DND-41 (cell line): Measurements from ENCODE around the gene LIMS2.

ENCODE experiments used
- ATAC-seq: fragments of 200-7000 bp; cut with Tn5 transposase; 3 replicates; pipeline ENCODE4 v1.9.1; 2021; ENCODE audit warnings: low read depth; ENCODE audit not compliant: insufficient read depth
- DNase-seq: peaks from one replicate; pipeline ENCODE4 v3.0.0-alpha.2; 2020
- H2AFZ ChIP-seq: 2 replicates; pipeline ENCODE4 v1.6.0; 2012; ENCODE audit warnings: low read depth, low read length
- H3K27ac ChIP-seq: 2 replicates; pipeline ENCODE4 v1.5.1; 2012; ENCODE audit warnings: low read length, inconsistent platforms
- H3K27me3 ChIP-seq: fragments of 200-600 bp; sonication (generic); 2 replicates; pipeline ENCODE4 v1.6.0; 2012; ENCODE audit warnings: low read length, mild to moderate bottlenecking, inconsistent platforms; ENCODE audit not compliant: insufficient read depth, poor library complexity
- H3K36me3 ChIP-seq: 2 replicates; pipeline ENCODE4 v1.5.1; 2012; ENCODE audit warnings: low read length, inconsistent platforms; ENCODE audit not compliant: insufficient read depth
- H3K4me1 ChIP-seq: 2 replicates; pipeline ENCODE4 v1.5.1; 2012; ENCODE audit warnings: mild to moderate bottlenecking, low read length; ENCODE audit not compliant: insufficient read depth
- H3K4me2 ChIP-seq: 2 replicates; pipeline ENCODE4 v1.6.0; 2012; ENCODE audit warnings: mild to moderate bottlenecking, moderate library complexity, low read length, inconsistent platforms; ENCODE audit not compliant: insufficient read depth
- H3K4me3 ChIP-seq, 2 experiments: fragments of 200-600 bp in 1 of 2; shearing (Covaris generic) in 1 of 2; 2 replicates each; pipeline ENCODE4 v1.5.1; 2012 to 2016; ENCODE audit warnings: inconsistent platforms in 2 of 2, low read length in 2 of 2, mild to moderate bottlenecking in 2 of 2, low read depth in 1 of 2, moderate library complexity in 1 of 2
- H3K79me2 ChIP-seq: 2 replicates; pipeline ENCODE4 v1.6.0; 2012; ENCODE audit warnings: low read length, inconsistent platforms; ENCODE audit not compliant: insufficient read depth
- H3K9ac ChIP-seq: 2 replicates; pipeline ENCODE4 v1.6.0; 2012; ENCODE audit warnings: low read depth, mild to moderate bottlenecking, inconsistent platforms, low read length, moderate library complexity
- H3K9me3 ChIP-seq: 2 replicates; pipeline ENCODE4 v1.5.1; 2012; ENCODE audit warnings: low read length, moderate library complexity, mild to moderate bottlenecking, inconsistent platforms; ENCODE audit not compliant: insufficient read depth, severe bottlenecking
- H4K20me1 ChIP-seq: 2 replicates; pipeline ENCODE4 v1.6.0; 2012; ENCODE audit warnings: low read length; ENCODE audit not compliant: insufficient read depth
- CTCF ChIP-seq: IDR thresholded peaks from 2 replicates; pipeline ENCODE4 v1.5.1; 2012; ENCODE audit warnings: borderline replicate concordance, low read length, moderate library complexity, mild to moderate bottlenecking; ENCODE audit not compliant: poor library complexity, severe bottlenecking; ENCODE audit errors: extremely low read depth
- EZH2 ChIP-seq: IDR thresholded peaks from 3 replicates; pipeline ENCODE4 v1.6.1; 2012; ENCODE audit warnings: borderline replicate concordance, low read depth, mild to moderate bottlenecking, moderate library complexity, low read length, inconsistent platforms; ENCODE audit not compliant: severe bottlenecking

The LIMS2 gene

DNA sequence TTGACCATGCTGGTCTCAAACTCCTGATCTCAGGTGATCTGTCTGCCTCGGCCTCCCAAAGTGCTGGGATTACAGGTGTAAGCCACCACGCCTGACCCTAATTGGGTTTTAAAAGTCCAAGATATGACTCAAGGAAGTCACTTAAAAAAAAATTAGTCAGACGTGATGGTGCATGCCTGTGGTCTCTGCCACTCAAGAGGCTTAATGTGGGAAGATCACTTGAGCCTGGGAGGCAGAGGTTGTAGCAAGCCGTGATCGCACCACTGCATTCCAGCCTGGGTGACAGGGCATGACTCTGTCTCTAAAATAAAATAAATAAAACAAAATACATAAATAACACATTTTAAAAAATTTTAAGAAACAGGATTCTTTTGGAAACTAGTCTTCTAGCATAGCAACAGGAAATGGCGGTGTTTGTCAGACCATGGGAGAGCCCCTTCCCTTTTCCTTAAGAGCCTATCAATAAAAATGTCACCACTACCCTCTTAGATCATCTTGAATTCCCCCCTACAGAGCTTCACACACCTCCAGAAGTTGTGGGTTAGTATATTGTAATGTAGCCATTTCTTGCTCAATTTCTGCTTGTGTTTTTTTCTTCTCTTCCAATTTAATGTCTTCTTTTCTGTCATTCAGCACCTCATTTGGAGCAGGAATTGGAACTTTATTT, 46.1 kb upstream of the LIMS2 start:
- no peak overlapping the region for H2AFZ ChIP-seq
- TF ChIP-seq CTCF, result no peak
- no peak for TF ChIP-seq EZH2
- DNase-seq (no peak), ATAC-seq (no peak)
- no peaks in the 10 kb centered on the region for H3K4me1 ChIP-seq
- H3K27me3 ChIP-seq, result no peaks in the 10 kb centered on the region
- H3K4me2 ChIP-seq, result no peak overlapping the region
- H3K27ac ChIP-seq, result no peak overlapping the region
- no peaks in the 10 kb centered on the region for H4K20me1 ChIP-seq
- H3K4me3 ChIP-seq, result no peak overlapping the region
- no peaks in the 10 kb centered on the region for H3K9me3 ChIP-seq
- no peaks in the 10 kb centered on the region for H3K79me2 ChIP-seq
- H3K9ac ChIP-seq, result no peak overlapping the region
- peaks cover 67% of the 10 kb centered on the region for H3K36me3 ChIP-seq

DNA sequence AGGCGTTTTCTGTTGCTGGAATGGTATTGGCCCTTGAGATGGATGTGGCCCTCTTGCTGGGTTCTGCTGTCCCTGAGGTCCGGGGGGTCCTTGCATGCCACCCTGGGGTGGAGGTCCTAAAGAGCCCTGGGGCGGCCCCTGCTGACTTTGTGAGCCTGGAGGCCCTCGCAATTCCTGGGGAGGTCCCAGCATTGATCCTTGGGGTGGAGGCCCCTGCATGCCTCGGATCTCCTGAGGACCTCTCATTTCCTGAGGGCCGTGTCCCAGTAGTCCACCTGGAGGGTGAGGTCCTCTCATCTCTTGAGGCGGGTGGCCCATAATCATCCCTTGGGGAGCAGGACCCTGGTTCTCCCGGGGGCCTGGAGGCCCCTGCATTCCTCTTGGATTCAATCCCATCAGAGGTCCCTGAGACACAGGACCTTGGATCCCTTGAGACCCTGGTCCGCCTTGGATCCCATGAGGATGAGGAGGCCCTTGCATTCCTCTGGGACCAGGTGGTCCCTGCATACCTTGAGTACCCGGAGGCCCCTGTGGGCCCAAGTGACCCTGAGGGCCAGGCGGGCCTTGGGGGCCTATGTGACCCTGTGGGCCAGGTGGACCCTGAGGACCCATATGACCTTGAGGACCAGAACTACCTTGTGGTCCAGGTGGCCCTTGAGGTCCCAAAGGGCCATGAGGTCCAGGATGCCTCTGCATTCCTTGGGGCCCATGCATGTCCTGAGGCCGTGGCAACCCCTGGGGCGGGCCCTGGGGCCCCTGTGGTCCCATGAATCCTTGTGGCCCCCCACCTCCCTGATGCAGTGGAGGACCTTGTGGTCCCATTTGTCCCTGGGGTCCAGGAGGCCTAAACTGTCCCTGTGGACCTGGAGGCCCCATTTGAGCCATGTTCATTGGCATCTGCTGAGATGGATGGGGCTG, 44.2 kb upstream of the LIMS2 start:
- no peak overlapping the region for H3K4me2 ChIP-seq
- no peaks in the 10 kb centered on the region for H3K9me3 ChIP-seq
- H3K4me1 ChIP-seq, result no peaks in the 10 kb centered on the region
- no peak overlapping the region for H3K4me3 ChIP-seq
- H3K36me3 ChIP-seq, result peaks cover 75% of the 10 kb centered on the region
- H3K79me2 ChIP-seq, result no peaks in the 10 kb centered on the region
- no peaks in the 10 kb centered on the region for H3K27me3 ChIP-seq
- H2AFZ ChIP-seq, result no peak overlapping the region
- no peak for TF ChIP-seq CTCF
- no peak for TF ChIP-seq EZH2
- DNase-seq, result no peak
- H3K9ac ChIP-seq, result no peak overlapping the region
- ATAC-seq, result no peak
- no peak overlapping the region for H3K27ac ChIP-seq
- no peaks in the 10 kb centered on the region for H4K20me1 ChIP-seq

DNA sequence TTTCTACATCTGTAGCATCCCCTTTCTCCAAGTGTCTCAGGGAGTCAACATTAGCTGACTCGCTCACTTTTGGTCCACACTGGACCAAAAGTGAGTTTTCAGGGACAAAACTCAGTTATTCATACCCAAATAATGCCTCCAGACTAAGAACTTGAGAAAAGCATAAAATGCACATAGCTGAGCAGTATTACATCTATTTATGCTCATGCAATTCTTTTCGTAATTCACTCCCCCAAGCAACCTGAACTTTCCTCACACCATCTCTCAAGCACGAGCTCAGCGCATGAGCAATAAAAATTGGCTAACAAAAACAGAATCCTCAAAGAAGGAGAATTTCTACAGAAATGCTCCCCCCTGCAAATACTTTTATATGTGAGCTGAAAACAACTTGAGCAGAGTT, 42.9 kb upstream of the LIMS2 start:
- no peak overlapping the region for H3K4me2 ChIP-seq
- DNase-seq (no peak), ATAC-seq (no peak)
- no peaks in the 10 kb centered on the region for H3K79me2 ChIP-seq
- H2AFZ ChIP-seq, result no peak overlapping the region
- no peak overlapping the region for H3K4me3 ChIP-seq
- H3K36me3 ChIP-seq, result peaks cover 72% of the 10 kb centered on the region
- H3K9ac ChIP-seq, result no peak overlapping the region
- no peak overlapping the region for H3K27ac ChIP-seq
- no peaks in the 10 kb centered on the region for H3K27me3 ChIP-seq
- H3K9me3 ChIP-seq, result no peaks in the 10 kb centered on the region
- TF ChIP-seq CTCF, result no peak
- TF ChIP-seq EZH2, result no peak
- no peaks in the 10 kb centered on the region for H3K4me1 ChIP-seq
- no peaks in the 10 kb centered on the region for H4K20me1 ChIP-seq
